OCI-LY7 (cell line): Measurements from ENCODE around the gene ABCB11. TPM values are rescaled to one million over a fixed set of nuclear protein-coding genes. Genes with fewer than 3 reads are reported as not detected.

ENCODE experiments used
- BruUV-seq: library from RNA; stranded (reverse); fragments of 400-500 nt; replicated peaks from 2 replicates; lab custom pipeline; 2021; lab: Mats Ljungman, UMichigan
- CTCF ChIA-PET: fragments of 300-600 bp; sonication (Branson Sonifier 250); formaldehyde crosslinking; loops from one replicate; lab custom pipeline; 2022; ENCODE audit warnings: antibody characterized with exemption; ENCODE audit not compliant: unreplicated experiment; lab: Charles Lee
- POLR2A ChIA-PET: fragments of 300-600 bp; sonication (Branson Sonifier 250); formaldehyde crosslinking; loops from one replicate; lab custom pipeline; 2022; ENCODE audit warnings: antibody characterized with exemption; lab: Charles Lee
- DNase-seq: peaks from one replicate; pipeline ENCODE4 v3.0.0-alpha.2; 2015; ENCODE audit warnings: low spot score
- H2AFZ ChIP-seq: fragments of 200-600 bp; sonication (generic), shearing (Covaris generic); 2 replicates; pipeline ENCODE4 v1.6.1; 2014; ENCODE audit warnings: mild to moderate bottlenecking, antibody characterized with exemption, low read length, moderate library complexity
- H3K27ac ChIP-seq: fragments of 200-600 bp; sonication (generic); 2 replicates; pipeline ENCODE4 v1.5.1; 2014; ENCODE audit warnings: mixed run types, low read depth, mild to moderate bottlenecking, moderate library complexity, low read length, inconsistent platforms; ENCODE audit not compliant: poor library complexity, severe bottlenecking
- H3K36me3 ChIP-seq: fragments of 200-600 bp; sonication (generic); 2 replicates; pipeline ENCODE4 v1.6.1; 2014; ENCODE audit warnings: mild to moderate bottlenecking, antibody characterized with exemption, low read length, moderate library complexity, mixed read lengths; ENCODE audit not compliant: insufficient read depth
- H3K4me1 ChIP-seq: fragments of 200-600 bp; sonication (generic); 2 replicates; pipeline ENCODE4 v1.5.1; 2014; ENCODE audit warnings: mild to moderate bottlenecking, low read length; ENCODE audit not compliant: insufficient read depth, poor library complexity, severe bottlenecking
- H3K4me2 ChIP-seq: fragments of 200-600 bp; sonication (generic); 2 replicates; pipeline ENCODE4 v1.6.1; 2014; ENCODE audit warnings: mild to moderate bottlenecking, low read length
- H3K4me3 ChIP-seq: fragments of 200-600 bp; sonication (generic); 2 replicates; pipeline ENCODE4 v1.5.1; 2014; ENCODE audit warnings: mild to moderate bottlenecking, low read depth, low read length; ENCODE audit not compliant: poor library complexity, severe bottlenecking
- H3K79me2 ChIP-seq: fragments of 200-600 bp; sonication (generic); 2 replicates; pipeline ENCODE4 v1.6.1; 2016; ENCODE audit warnings: low read depth, mild to moderate bottlenecking, low read length, moderate library complexity, mixed read lengths; ENCODE audit not compliant: insufficient read depth
- H3K9me2 ChIP-seq: fragments of 200-600 bp; sonication (generic); 2 replicates; pipeline ENCODE4 v1.6.1; 2016; ENCODE audit warnings: mild to moderate bottlenecking, low read length, mixed read lengths; ENCODE audit not compliant: insufficient read depth
- H3K9me3 ChIP-seq: fragments of 200-600 bp; sonication (generic); 2 replicates; pipeline ENCODE4 v1.6.1; 2014; ENCODE audit warnings: mild to moderate bottlenecking, mixed run types, low read length, mixed read lengths
- H4K20me1 ChIP-seq: fragments of 200-600 bp; sonication (generic); 2 replicates; pipeline ENCODE4 v1.6.1; 2014; ENCODE audit warnings: mild to moderate bottlenecking, antibody characterized with exemption, low read length, moderate library complexity, mixed read lengths; ENCODE audit not compliant: insufficient read depth
- EZH2phosphoT487 ChIP-seq: fragments of 200-600 bp; sonication (generic); IDR thresholded peaks from 2 replicates; pipeline ENCODE4 v1.6.1; 2018; ENCODE audit warnings: low read depth, borderline replicate concordance, mild to moderate bottlenecking, mixed run types, antibody characterized with exemption, low read length, moderate library complexity, mixed read lengths
- intact Hi-C: fragments of 100-400 bp; cut with micrococcal nuclease; formaldehyde crosslinking; loops from one replicate; pipeline ENCODE4 v1.10.0; 2022; ENCODE audit not compliant: unreplicated experiment
- total RNA-seq, 2 experiments: library from RNA; depleted of rRNA in 1 of 2; stranded (reverse); fragments of >200 nt in 1 of 2; shearing (Covaris generic) in 1 of 2; gene quantifications; 2 replicates each; pipeline ENCODE4 v1.2.3, GENCODE V29; 2014 to 2022
- TF ChIP-seq, protein P1 (sequence below): fragments of 200-600 bp; sonication (generic); conservative IDR thresholded peaks from 2 replicates; pipeline ENCODE4 v1.5.1; 2014; ENCODE audit warnings: mild to moderate bottlenecking, antibody characterized with exemption, low read length, moderate library complexity, mixed read lengths

ABCB11 gene
- total RNA-seq, 2 experiments from 2014 or later = 0.04 TPM; not detected in 1

DNA sequence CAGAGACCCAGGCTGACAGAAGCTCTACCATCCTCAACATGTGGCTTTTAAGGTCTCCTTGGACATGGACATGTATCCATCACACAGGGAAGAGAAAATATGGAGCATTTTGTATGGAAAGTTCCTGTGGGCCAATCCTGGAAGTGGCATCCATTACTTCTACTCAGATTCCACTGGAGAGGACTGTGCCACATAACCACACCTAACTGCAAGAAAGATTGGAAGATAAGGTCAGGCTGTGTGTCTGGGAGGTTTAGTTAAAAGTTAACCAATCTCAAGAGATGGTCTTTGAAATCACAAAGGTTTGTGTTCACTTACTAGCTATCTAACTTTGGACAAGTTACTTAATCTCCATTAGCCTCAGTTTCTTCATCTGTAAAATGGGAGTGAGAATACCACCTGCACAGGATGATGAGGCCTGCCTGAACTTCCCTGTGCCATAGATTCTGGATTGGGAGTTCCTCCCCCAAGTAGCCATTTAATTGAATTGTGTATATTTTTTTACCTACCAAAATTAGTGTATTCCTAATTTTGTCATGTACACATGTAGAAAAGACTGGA lies 3.9 kb upstream of the ABCB11 start:
- no peaks in the 10 kb centered on the region for H3K4me1 ChIP-seq
- ChIA-PET CTCF (no interaction called here), POLR2A (interaction anchor here (0.7 to 1.4 kb wide), 2 partner anchors 8 to 20 kb away, joined by 3 to 5 read pairs; no protein-coding TSS in a partner anchor)
- no TSS peak for BruUV-seq
- intact Hi-C loops = no loop called here
- no peak overlapping the region for H3K4me2 ChIP-seq
- no peaks in the 10 kb centered on the region for H3K36me3 ChIP-seq
- no peaks in the 10 kb centered on the region for H3K9me3 ChIP-seq
- no peak for TF ChIP-seq EZH2phosphoT487
- TF ChIP-seq, protein P1, sequence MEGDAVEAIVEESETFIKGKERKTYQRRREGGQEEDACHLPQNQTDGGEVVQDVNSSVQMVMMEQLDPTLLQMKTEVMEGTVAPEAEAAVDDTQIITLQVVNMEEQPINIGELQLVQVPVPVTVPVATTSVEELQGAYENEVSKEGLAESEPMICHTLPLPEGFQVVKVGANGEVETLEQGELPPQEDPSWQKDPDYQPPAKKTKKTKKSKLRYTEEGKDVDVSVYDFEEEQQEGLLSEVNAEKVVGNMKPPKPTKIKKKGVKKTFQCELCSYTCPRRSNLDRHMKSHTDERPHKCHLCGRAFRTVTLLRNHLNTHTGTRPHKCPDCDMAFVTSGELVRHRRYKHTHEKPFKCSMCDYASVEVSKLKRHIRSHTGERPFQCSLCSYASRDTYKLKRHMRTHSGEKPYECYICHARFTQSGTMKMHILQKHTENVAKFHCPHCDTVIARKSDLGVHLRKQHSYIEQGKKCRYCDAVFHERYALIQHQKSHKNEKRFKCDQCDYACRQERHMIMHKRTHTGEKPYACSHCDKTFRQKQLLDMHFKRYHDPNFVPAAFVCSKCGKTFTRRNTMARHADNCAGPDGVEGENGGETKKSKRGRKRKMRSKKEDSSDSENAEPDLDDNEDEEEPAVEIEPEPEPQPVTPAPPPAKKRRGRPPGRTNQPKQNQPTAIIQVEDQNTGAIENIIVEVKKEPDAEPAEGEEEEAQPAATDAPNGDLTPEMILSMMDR = no peak
- no peaks in the 10 kb centered on the region for H3K79me2 ChIP-seq
- H2AFZ ChIP-seq = no peak overlapping the region
- no peaks in the 10 kb centered on the region for H4K20me1 ChIP-seq
- H3K4me3 ChIP-seq = no peak overlapping the region
- no peak for DNase-seq
- no peaks in the 10 kb centered on the region for H3K9me2 ChIP-seq
- H3K27ac ChIP-seq = no peak overlapping the region

- Histone ChIP-seq H3K9me3 (no peaks in the 10 kb centered on the region), H3K9me2 (no peaks in the 10 kb centered on the region), H2AFZ (no peak overlapping the region), H3K4me3 (no peak overlapping the region), H3K4me1 (no peaks in the 10 kb centered on the region), H3K27ac (no peak overlapping the region), H3K79me2 (no peaks in the 10 kb centered on the region), H3K4me2 (no peak overlapping the region), H3K36me3 (no peaks in the 10 kb centered on the region), H4K20me1 (no peaks in the 10 kb centered on the region)
- TF ChIP-seq, protein P1 = no peak
- no peak for TF ChIP-seq EZH2phosphoT487
- intact Hi-C loops = no loop called here
- DNase-seq = no peak
- ChIA-PET CTCF (no interaction called here), POLR2A (interaction anchor here (0.9 to 1.4 kb wide), 2 partner anchors 20 to 106 kb away, joined by 3 to 5 read pairs; no protein-coding TSS in a partner anchor)
- BruUV-seq = no TSS peak
These were observed 3.1 kb upstream of the ABCB11 start for GRCh38 chr2:169034256-169034655.

GRCh38 chr2:169029341-169029740 lies 1.8 kb downstream of the ABCB11 start:
- no TSS peak for BruUV-seq
- TF ChIP-seq, protein P1 = no peak
- no peak for TF ChIP-seq EZH2phosphoT487

More at GRCh38 chr2:169029341-169029740, 1.8 kb downstream of the ABCB11 start:
- no peak for DNase-seq
- Histone ChIP-seq H3K4me1 (no peaks in the 10 kb centered on the region), H4K20me1 (no peaks in the 10 kb centered on the region), H3K79me2 (no peaks in the 10 kb centered on the region), H2AFZ (no peak overlapping the region), H3K27ac (no peak overlapping the region), H3K4me2 (no peak overlapping the region), H3K9me3 (no peaks in the 10 kb centered on the region), H3K9me2 (no peaks in the 10 kb centered on the region), H3K36me3 (no peaks in the 10 kb centered on the region), H3K4me3 (no peak overlapping the region)
- POLR2A ChIA-PET = interaction anchor here (0.5 to 0.9 kb wide), 4 partner anchors 15 to 1446 kb away, joined by 3 read pairs; no protein-coding TSS in a partner anchor
- CTCF ChIA-PET = no interaction called here
- intact Hi-C loops = no loop called here
